ENCODE data around the gene SLC25A12.

- TF ChIP-seq EZH2phosphoT487 (IDR thresholded peaks at IDR 0.05; ENCODE audit: insufficient read depth, low read depth) = no peak
- no peak for TF ChIP-seq EZH2 (IDR thresholded peaks at IDR 0.05; ENCODE audit: insufficient read depth, poor library complexity, severe bottlenecking)
These were observed 15.5 kb downstream of the SLC25A12 start for GRCh38 chr2:171878481-171878993.
